ENCODE results near the gene RIN3.

GRCh38 chr14:92683041-92683440 lies 169.5 kb downstream of the RIN3 start:
- TF ChIP-seq POLR2A (IDR thresholded peaks at IDR 0.05) (no peak), CTCF (IDR thresholded peaks at IDR 0.05) (no peak), EP300 (IDR thresholded peaks at IDR 0.05) (no peak)
